DMS53 (cell line): Measurements from ENCODE around the gene ADIPOR2.

Experiments
- DNase-seq: peaks from one replicate; lab custom pipeline; 2025; lab: John Stamatoyannopoulos, UW

ADIPOR2 gene

GRCh38 chr12:1776170-1776921 lies 85.5 kb downstream of the ADIPOR2 start:
- no peak for DNase-seq

GRCh38 chr12:1777798-1778197 lies 86.9 kb downstream of the ADIPOR2 start:
- no peak for DNase-seq

- no peak for DNase-seq
Measured at GRCh38 chr12:1778911-1779310, 88.0 kb downstream of the ADIPOR2 start.

- no peak for DNase-seq
Measured at GRCh38 chr12:1779783-1780182, 88.9 kb downstream of the ADIPOR2 start.

- no peak for DNase-seq
Measured at GRCh38 chr12:1781772-1782171, 90.9 kb downstream of the ADIPOR2 start.

GRCh38 chr12:1782215-1782614 lies 91.3 kb downstream of the ADIPOR2 start:
- no peak for DNase-seq

GRCh38 chr12:1787714-1788113 lies 96.8 kb downstream of the ADIPOR2 start:
- no peak for DNase-seq

- no peak for DNase-seq
Measured at GRCh38 chr12:1790444-1790843, 99.6 kb downstream of the ADIPOR2 start.

GRCh38 chr12:1791104-1791841 lies 100.4 kb downstream of the ADIPOR2 start:
- DNase-seq = peak; percentile 93

- DNase-seq = no peak
Measured at GRCh38 chr12:1792406-1792805, 101.5 kb downstream of the ADIPOR2 start.

GRCh38 chr12:1793426-1794210 lies 102.7 kb downstream of the ADIPOR2 start:
- no peak for DNase-seq

- DNase-seq = no peak
Measured at GRCh38 chr12:1794440-1795090, 103.7 kb downstream of the ADIPOR2 start.

GRCh38 chr12:1795221-1795784 lies 104.4 kb downstream of the ADIPOR2 start:
- DNase-seq = peak; percentile 69

- peak; percentile 99 for DNase-seq
Measured at GRCh38 chr12:1795785-1796514, 105.1 kb downstream of the ADIPOR2 start.

- DNase-seq = peak; percentile 87
Measured at GRCh38 chr12:1796515-1797010, 105.7 kb downstream of the ADIPOR2 start.

- DNase-seq = peak; percentile 77
Measured at GRCh38 chr12:1797011-1797901, 106.4 kb downstream of the ADIPOR2 start.

GRCh38 chr12:1797991-1798640 lies 107.2 kb downstream of the ADIPOR2 start:
- peak; percentile 51 for DNase-seq

GRCh38 chr12:1798641-1799020 lies 107.8 kb downstream of the ADIPOR2 start:
- no peak for DNase-seq
